NCI-H748 (cell line): Measurements from ENCODE around the gene EML1.

Source experiments
- DNase-seq: peaks from one replicate; lab custom pipeline; 2025; ENCODE audit not compliant: unreplicated experiment; lab: John Stamatoyannopoulos, UW

The EML1 gene

GRCh38 chr14:99775351-99775750 lies 17.9 kb upstream of the EML1 start:
- no peak for DNase-seq

- no peak for DNase-seq
Observed at GRCh38 chr14:99777951-99778350, 15.3 kb upstream of the EML1 start.

GRCh38 chr14:99779751-99780150 lies 13.5 kb upstream of the EML1 start:
- no peak for DNase-seq

- peak; percentile 87 for DNase-seq
Observed at GRCh38 chr14:99780690-99781089, 12.5 kb upstream of the EML1 start.

- DNase-seq, result no peak
Observed at GRCh38 chr14:99781091-99781490, 12.1 kb upstream of the EML1 start.

GRCh38 chr14:99781853-99782610 lies 11.2 kb upstream of the EML1 start:
- no peak for DNase-seq

GRCh38 chr14:99784508-99784907 lies 8.7 kb upstream of the EML1 start:
- peak; percentile 88 for DNase-seq

- no peak for DNase-seq
Observed at GRCh38 chr14:99785426-99785825, 7.8 kb upstream of the EML1 start.

GRCh38 chr14:99786511-99786989 lies 6.7 kb upstream of the EML1 start:
- DNase-seq, result no peak

GRCh38 chr14:99788713-99789112 lies 4.5 kb upstream of the EML1 start:
- DNase-seq, result no peak

- DNase-seq, result no peak
Observed at GRCh38 chr14:99789581-99789980, 3.6 kb upstream of the EML1 start.

- peak; percentile 51 for DNase-seq
Observed at GRCh38 chr14:99790201-99790977, 2.8 kb upstream of the EML1 start.

GRCh38 chr14:99790978-99791376 lies 2.2 kb upstream of the EML1 start:
- no peak for DNase-seq

- DNase-seq, result no peak
Observed at GRCh38 chr14:99791476-99792209, 1.6 kb upstream of the EML1 start.

GRCh38 chr14:99792210-99792535 lies 1.0 kb upstream of the EML1 start:
- no peak for DNase-seq

- peak; percentile 50 for DNase-seq
Observed at GRCh38 chr14:99792551-99793212, 531 bp upstream of the EML1 start.

GRCh38 chr14:99794151-99794780 lies 1.1 kb downstream of the EML1 start:
- DNase-seq, result no peak

- no peak for DNase-seq
Observed at GRCh38 chr14:99795046-99795445, 1.8 kb downstream of the EML1 start.

- DNase-seq, result no peak
Observed at GRCh38 chr14:99797231-99797630, 4.0 kb downstream of the EML1 start.

GRCh38 chr14:99800781-99801180 lies 7.6 kb downstream of the EML1 start:
- DNase-seq, result no peak
